ENCODE measurements around the gene CDPF1.

DNA sequence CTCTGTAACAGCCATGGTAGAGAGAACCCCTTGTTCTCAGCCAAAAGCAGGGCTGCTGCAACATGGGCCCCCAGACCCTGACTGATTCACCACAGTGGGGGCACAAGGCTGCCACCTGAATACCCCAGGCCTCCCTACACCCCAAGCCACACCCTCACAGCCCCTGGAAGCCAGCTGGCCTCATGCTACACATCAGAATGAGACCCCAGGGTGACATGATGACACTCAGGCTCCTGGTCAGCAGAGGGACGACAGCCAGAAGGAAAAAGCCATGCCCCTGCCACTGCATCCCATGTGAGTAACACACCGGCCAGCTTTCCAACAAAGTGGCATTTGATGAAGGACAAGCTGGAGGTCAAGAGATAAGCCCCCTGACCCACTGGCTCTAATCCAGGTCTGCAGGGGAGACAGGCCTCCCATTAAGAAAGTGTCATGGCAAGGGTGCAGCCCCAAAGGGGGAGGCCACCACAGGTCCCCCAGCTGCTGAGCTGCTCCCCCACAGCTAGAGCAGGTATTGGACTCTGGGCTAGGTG lies 2.6 kb downstream of the CDPF1 start:
- TF ChIP-seq, protein P1, sequence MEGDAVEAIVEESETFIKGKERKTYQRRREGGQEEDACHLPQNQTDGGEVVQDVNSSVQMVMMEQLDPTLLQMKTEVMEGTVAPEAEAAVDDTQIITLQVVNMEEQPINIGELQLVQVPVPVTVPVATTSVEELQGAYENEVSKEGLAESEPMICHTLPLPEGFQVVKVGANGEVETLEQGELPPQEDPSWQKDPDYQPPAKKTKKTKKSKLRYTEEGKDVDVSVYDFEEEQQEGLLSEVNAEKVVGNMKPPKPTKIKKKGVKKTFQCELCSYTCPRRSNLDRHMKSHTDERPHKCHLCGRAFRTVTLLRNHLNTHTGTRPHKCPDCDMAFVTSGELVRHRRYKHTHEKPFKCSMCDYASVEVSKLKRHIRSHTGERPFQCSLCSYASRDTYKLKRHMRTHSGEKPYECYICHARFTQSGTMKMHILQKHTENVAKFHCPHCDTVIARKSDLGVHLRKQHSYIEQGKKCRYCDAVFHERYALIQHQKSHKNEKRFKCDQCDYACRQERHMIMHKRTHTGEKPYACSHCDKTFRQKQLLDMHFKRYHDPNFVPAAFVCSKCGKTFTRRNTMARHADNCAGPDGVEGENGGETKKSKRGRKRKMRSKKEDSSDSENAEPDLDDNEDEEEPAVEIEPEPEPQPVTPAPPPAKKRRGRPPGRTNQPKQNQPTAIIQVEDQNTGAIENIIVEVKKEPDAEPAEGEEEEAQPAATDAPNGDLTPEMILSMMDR (IDR thresholded peaks at IDR 0.05), result no peak
- TF ChIP-seq POLR2A (IDR thresholded peaks at IDR 0.05), result no peak

Measured in esophagus squamous epithelium (tissue), 4 donors.